HG02798 (cell line): ENCODE results near the gene MTURN.
A peak's percentile ranks its signal among the peaks of the same experiment; 100 is the strongest.

Experiments used
- ATAC-seq: cut with Tn5 transposase; IDR thresholded peaks from one replicate; pipeline ENCODE4 v1.9.1; 2021; ENCODE audit warnings: mild to moderate bottlenecking; ENCODE audit not compliant: unreplicated experiment, poor library complexity

The MTURN gene

GRCh38 chr7:30159163-30159562 lies 24.4 kb downstream of the MTURN start:
- peak; percentile 33 for ATAC-seq

GRCh38 chr7:30159698-30160143 lies 24.9 kb downstream of the MTURN start:
- no peak for ATAC-seq

- no peak for ATAC-seq
Measured at GRCh38 chr7:30160329-30160728, 25.5 kb downstream of the MTURN start.

- ATAC-seq, result no peak
Measured at GRCh38 chr7:30162133-30162532, 27.3 kb downstream of the MTURN start.

DNA sequence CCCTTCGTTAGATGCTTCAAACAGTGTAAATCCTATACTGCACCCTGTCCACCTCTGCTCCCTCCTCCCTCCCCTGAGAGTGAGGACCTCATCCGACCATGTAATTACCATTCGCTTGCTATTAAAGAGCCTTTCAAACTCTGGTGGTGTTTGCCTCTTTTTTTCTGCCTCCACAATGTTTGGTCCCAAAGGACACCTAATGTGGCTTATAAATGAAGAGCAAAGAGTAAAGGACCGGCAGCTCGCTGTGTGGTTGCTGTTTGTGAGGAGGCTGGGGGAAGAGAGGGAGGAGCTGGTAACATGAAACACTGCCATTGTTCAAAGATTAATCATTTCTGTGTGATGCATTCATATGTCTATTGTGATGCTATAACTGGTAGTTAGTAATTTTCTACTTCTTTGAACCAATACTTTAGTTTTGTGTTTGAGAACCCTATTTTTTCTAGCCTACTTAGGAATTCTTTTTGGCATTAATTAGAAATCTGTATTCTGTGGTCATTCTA lies 27.9 kb downstream of the MTURN start:
- ATAC-seq, result no peak

GRCh38 chr7:30163231-30163894 lies 28.6 kb downstream of the MTURN start:
- no peak for ATAC-seq

- ATAC-seq, result peak; percentile 35
Measured at GRCh38 chr7:30164567-30164966, 29.8 kb downstream of the MTURN start.

GRCh38 chr7:30165590-30165989 lies 30.8 kb downstream of the MTURN start:
- no peak for ATAC-seq

- no peak for ATAC-seq
Measured at GRCh38 chr7:30166155-30166840, 31.5 kb downstream of the MTURN start.

- ATAC-seq, result no peak
Measured at GRCh38 chr7:30166841-30167235, 32.1 kb downstream of the MTURN start.

- ATAC-seq, result no peak
Measured at GRCh38 chr7:30167901-30168300, 33.1 kb downstream of the MTURN start.

DNA sequence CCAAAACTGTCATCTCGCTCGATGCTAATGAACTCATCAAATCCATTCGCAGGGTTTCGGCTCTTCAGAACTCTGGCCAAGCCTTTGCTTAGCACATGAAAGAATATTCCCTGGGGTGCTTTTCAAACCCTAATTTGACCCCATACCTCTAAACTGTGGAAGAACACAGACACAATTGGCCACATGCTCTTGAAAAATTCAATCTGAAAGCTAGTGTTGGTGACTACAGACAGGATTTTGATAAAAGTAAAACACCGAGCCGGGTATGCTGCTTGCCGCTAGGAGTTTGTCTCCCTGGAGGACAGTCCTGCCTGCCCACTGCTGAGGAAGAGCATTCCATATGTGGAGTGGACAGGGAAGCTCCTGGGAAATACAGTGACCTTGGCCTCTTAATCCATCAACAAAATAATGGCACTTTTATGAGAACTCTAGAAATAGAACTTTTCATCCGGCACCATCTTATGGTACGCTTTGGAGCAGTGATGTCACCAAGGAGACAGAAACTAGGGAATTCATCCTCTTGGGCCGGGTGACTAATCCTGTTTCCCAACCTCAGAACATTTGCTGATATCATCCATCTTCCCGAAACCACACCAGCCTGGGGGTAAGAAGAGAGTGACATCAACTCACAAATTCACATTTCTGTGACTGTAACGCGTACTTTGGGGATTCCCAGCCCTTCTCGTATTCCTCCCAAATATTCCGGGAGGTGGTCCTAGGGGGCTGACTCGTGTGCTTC lies 34.2 kb downstream of the MTURN start:
- ATAC-seq, result no peak

DNA sequence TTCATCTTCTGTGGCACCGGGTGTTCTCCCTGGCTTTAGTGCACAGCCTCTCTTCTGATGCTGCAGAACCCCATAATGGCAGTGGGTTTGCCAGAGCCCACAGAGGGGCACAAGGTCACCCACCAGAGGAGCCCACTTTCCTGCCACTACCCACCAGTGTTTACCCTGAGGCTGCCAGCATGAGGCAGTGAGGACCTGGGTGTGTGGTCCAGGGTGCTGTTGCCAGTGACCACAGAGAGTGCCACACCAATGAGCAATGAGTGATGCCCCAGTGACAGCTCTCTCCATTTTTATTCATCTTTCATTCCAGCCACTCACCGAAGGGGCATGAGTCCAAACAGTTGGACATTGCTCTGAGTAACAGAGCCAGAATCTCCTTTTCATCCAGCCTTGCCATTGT lies 34.8 kb downstream of the MTURN start:
- no peak for ATAC-seq

GRCh38 chr7:30170476-30171205 lies 35.9 kb downstream of the MTURN start:
- ATAC-seq, result no peak

DNA sequence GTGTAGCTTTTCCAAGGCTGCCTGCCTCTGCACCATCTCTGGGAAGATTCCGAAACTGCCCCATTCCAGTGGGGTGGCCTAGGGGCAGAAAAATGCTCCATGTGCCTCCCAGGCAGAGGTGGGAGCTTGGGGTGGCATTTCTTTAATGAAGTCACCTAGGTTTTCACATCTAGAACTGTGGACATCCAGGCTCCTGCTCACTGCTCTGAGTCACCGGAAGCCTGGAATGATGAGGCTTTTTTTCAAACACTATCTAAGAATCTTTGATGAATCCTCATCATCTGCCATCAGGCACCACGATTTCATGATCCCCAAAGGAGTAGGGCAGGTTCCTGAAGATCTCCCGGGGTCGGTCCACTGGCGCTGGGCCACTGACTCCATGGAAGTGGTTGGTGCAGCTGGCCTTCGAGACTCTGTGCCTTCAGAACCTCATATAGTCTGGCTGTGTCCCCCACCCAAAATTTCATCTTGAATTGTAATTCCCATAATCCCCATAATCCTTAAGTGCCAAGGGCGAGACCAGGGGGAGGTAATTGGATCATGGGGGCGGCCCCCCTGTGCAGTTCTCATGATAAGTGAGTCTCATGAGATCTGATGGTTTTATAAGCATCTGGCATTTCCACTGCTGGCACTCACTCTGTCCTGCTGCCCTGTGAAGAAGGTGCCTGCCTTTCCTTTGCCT lies 37.1 kb downstream of the MTURN start:
- ATAC-seq, result no peak

- ATAC-seq, result no peak
Measured at GRCh38 chr7:30172451-30172850, 37.7 kb downstream of the MTURN start.

GRCh38 chr7:30173058-30173897 lies 38.5 kb downstream of the MTURN start:
- ATAC-seq, result no peak

DNA sequence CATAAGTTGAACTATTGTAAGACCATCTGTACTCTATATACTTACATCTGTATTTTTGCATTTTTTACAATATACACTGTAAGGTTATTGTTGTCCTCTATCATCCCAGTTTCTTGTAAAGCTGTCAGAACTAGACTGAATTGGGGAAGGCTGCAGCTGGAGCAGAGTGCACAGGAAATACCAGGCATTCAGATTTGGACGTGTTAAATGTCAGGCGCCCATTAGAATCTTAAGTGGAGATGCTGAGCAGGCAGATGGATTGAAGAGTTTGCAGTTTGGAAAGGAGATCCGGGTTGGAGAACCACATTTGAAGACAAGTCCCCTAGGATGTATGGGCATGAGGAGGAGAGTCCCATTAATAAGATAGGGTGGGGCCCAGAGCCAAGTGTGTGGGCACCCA lies 40.4 kb downstream of the MTURN start:
- ATAC-seq, result no peak

DNA sequence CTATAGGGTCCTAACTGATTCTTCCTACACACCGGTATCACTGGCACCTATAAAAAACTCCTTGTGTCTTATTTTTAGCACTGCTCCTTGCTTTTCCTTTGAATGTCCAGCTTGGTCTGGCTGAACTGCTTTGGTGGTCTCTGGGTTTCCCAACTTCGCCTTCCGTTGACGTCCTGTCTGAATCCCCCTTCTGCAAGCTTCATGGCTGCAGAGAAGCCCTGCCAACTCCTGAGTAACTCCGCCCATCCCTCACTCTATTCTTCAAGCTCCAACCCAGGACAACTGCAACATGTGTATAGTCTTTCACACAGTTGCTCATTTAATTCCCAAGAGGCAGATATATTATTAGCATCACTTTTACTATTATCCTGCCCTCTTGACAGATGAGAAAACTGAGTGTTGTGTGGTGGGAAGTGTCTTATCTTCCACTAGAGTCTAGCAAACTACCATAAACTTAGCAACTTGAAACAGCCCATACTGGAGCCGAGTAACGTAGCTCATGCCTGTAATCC lies 40.9 kb downstream of the MTURN start:
- no peak for ATAC-seq
